Measurements from ENCODE around the gene ANO1. TPM values are rescaled to one million over a fixed set of nuclear protein-coding genes. Genes with fewer than 3 reads are reported as not detected.

ANO1 gene
- total and polyA plus RNA-seq, 2 of the 8 experiments (the other 6 are each of a cell fraction or from before 2014, with no cell fraction given), result 4.7 to 5.0 TPM

- DNase-seq (ENCODE audit: low read depth in 1 of 2, low spot score in 2 of 2) (peak; percentile 59 to 97), FAIRE-seq (peak; percentile 36)
- Histone ChIP-seq H3K4me1 (replicated peaks in 1 of 4; ENCODE audit: control insufficient read depth in 3 of 4, insufficient read depth in 4 of 4, low read length in 3 of 4) (no peaks in the 10 kb centered on the region), H3K79me2 (ENCODE audit: control insufficient read depth in 1 of 2, insufficient read depth in 2 of 2, low read length in 2 of 2) (no peaks in the 10 kb centered on the region), H2BK120ac (replicated peaks; ENCODE audit: low read depth, low read length) (no peak overlapping the region), H4K8ac (ENCODE audit: extremely low read depth, insufficient read depth, low read length) (no peak overlapping the region), H4K20me1 (replicated peaks in 1 of 2; ENCODE audit: control insufficient read depth in 1 of 2, insufficient read depth in 2 of 2, low read length in 2 of 2) (peaks cover 0 to 16% of the 10 kb centered on the region in 2 experiments), H3K36me3 (ENCODE audit: control insufficient read depth in 2 of 4, insufficient read depth in 4 of 4, low read length in 3 of 4) (no peaks in the 10 kb centered on the region), H2AFZ (ENCODE audit: low read length) (no peak overlapping the region), H3K23me2 (ENCODE audit: low read depth, low read length) (peaks cover 15% of the 10 kb centered on the region; the same call in 1 of the 2 replicates), H3K9me3 (ENCODE audit: insufficient read depth in 2 of 2, low read depth in 1 of 2, low read length in 1 of 2) (no peaks in the 10 kb centered on the region; a peak in 1 of 4 replicates), H3K27ac (ENCODE audit: low read depth, low read length) (no peak overlapping the region), H3K18ac (ENCODE audit: extremely low read depth, low read length) (no peak overlapping the region), H2BK12ac (ENCODE audit: low read depth, low read length) (0 out of 2 replicates have a peak overlapping the region, but pooled peaks have one; percentile 29), H3K56ac (replicated peaks; ENCODE audit: insufficient read length, low read depth, low read length) (no peak overlapping the region), H2BK5ac (ENCODE audit: low read depth, low read length) (no peak overlapping the region), H2BK20ac (ENCODE audit: low read length) (no peak overlapping the region), H4K5ac (ENCODE audit: insufficient read length, low read depth, low read length) (no peak overlapping the region), H2AK5ac (ENCODE audit: low read depth, low read length) (no peak overlapping the region), H3K14ac (ENCODE audit: insufficient read length) (no peak overlapping the region), H2BK15ac (ENCODE audit: low read length) (no peak overlapping the region), H3K4me2 (ENCODE audit: insufficient read depth in 1 of 2, low read depth in 2 of 2, low read length in 2 of 2) (no peak overlapping the region), H3K79me1 (ENCODE audit: low read depth, low read length) (no peaks in the 10 kb centered on the region), H3K9ac (replicated peaks in 1 of 4; ENCODE audit: extremely low read depth in 1 of 4, low read depth in 3 of 4, low read length in 3 of 4) (no peak overlapping the region), H4K91ac (replicated peaks; ENCODE audit: insufficient read length, low read length) (no peak overlapping the region), H3K27me3 (replicated peaks in 1 of 4; ENCODE audit: control insufficient read depth in 3 of 4, extremely low read depth in 1 of 4, insufficient read depth in 3 of 4, low read length in 3 of 4) (no peaks in the 10 kb centered on the region), H3K4ac (replicated peaks; ENCODE audit: insufficient read length, low read depth, low read length) (no peak overlapping the region), H3K4me3 (ENCODE audit: extremely low read depth in 1 of 4, insufficient read depth in 2 of 4, low read depth in 3 of 4, low read length in 4 of 4) (no peak overlapping the region), H3K23ac (ENCODE audit: insufficient read length) (no peak overlapping the region)
- ChIA-PET POLR2A (ENCODE audit: partially characterized antibody) (no interaction called here), CTCF (ENCODE audit: partially characterized antibody) (interaction anchor here (0.5 to 2.9 kb wide), 39 partner anchors 13 to 1174 kb away, joined by 3 to 22 read pairs (median 4); no protein-coding TSS in a partner anchor)
- 32% methylated on average over 22 of the region's 22 CpGs; no CpG with 5 or more reads in 1 of the 2 experiments for WGBS, 2 experiments (ENCODE audit: extremely low coverage in 1 of 2, insufficient coverage in 1 of 2, insufficient read length in 1 of 2, insufficient replicate concordance in 2 of 2, low coverage in 1 of 2, low lambda C conversion rate in 2 of 2, missing lambda C conversion rate in 1 of 2)
- TF ChIP-seq TEAD4 (IDR thresholded peaks at IDR 0.05; ENCODE audit: low read depth, low read length) (no peak), ASH2L (IDR thresholded peaks at IDR 0.05; ENCODE audit: low read length) (no peak), RFX5 (IDR thresholded peaks at IDR 0.05; ENCODE audit: borderline replicate concordance, low read depth, low read length) (no peak), GABPA (IDR thresholded peaks at IDR 0.05; ENCODE audit: borderline replicate concordance, insufficient read depth, low read length) (peak; percentile 73; the same call in 1 of the 2 replicates), KDM1A (IDR thresholded peaks at IDR 0.05; ENCODE audit: borderline replicate concordance, low read length) (no peak), TBP (IDR thresholded peaks at IDR 0.05; ENCODE audit: low read depth, low read length) (no peak), POLR2AphosphoS5 (IDR thresholded peaks at IDR 0.05; ENCODE audit: low read depth, low read length) (no peak), RNF2 (IDR thresholded peaks at IDR 0.05; ENCODE audit: borderline replicate concordance, low read depth, low read length, missing control alignments, poor library complexity, severe bottlenecking) (no peak)
- TF ChIP-seq, protein P1, sequence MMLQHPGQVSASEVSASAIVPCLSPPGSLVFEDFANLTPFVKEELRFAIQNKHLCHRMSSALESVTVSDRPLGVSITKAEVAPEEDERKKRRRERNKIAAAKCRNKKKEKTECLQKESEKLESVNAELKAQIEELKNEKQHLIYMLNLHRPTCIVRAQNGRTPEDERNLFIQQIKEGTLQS (IDR thresholded peaks at IDR 0.05; ENCODE audit: insufficient read depth, low read depth, low read length), result 0 out of 2 replicates have a peak, but pooled peaks have one; percentile 19
- TF ChIP-seq, protein P2, sequence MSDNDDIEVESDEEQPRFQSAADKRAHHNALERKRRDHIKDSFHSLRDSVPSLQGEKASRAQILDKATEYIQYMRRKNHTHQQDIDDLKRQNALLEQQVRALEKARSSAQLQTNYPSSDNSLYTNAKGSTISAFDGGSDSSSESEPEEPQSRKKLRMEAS (IDR thresholded peaks at IDR 0.05), result peak; percentile 47
Measured at GRCh38 chr11:70191495-70192140, 113.5 kb downstream of the ANO1 start.
